Dedifferentiated amniotic fluid mesenchymal stem cell (primary cell): Measurements from ENCODE around the gene DNAH9.

ENCODE experiments used
- DNase-seq: peaks from one replicate; pipeline ENCODE4 v3.0.0-alpha.2; 2016; ENCODE audit errors: extremely low spot score

The DNAH9 gene

DNA sequence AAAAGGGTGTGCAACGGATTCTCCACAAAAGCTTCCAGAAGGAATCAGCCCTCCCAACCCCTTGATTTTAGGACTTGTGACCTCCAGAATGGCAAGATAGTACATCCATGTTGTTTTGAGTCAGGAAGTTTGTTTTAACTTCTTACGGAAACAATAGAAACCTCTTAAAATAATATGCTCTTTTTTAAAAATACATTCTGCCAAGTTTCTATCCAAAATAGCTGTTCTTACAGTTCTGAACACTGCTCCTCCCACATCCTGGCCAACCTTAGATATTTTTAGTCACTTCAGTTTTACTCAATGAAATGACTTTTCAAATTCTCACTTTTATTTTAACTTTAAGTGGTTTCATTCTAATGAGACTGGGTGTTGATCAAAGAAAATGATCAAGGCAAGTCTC is 242.6 kb downstream of the DNAH9 start:
- no peak for DNase-seq

DNA sequence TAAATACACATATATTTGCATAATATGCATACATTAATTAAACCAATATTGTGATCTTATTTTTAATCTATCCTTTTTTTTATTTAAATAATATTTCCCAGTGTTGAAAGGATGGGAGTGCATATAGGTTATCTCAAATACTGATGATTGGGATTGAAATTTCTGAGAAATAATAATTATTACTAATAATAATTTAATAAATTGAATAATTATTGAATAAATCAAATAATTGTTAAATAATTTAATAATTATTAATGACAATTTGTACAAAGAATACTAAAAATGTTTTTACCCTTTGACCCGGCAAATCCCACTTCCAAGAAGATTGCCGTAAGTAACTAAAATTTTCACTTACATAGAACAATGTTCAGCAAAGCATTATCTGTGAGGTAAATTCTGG is 250.1 kb downstream of the DNAH9 start:
- no peak for DNase-seq

- no peak for DNase-seq
These were observed 254.0 kb downstream of the DNAH9 start for GRCh38 chr17:11852231-11852630.

DNA sequence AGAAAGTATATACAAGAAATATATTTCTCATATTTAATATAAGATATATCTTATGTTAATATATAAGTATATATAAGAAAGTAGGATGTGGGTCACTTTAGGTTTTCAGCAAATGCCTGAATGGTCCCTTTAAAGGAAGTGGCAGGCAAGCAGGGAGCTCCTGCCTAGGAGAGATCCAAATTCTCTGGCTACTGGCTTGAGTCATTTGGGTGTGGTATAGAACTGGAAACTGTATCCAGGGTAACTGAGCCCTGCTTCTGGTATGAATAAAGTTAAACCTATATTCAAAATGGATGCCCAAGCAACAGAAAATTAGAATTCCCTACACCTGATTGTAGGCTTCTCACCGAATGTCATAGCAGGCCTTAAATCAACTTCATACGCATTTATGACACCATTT is 254.6 kb downstream of the DNAH9 start:
- no peak for DNase-seq

DNA sequence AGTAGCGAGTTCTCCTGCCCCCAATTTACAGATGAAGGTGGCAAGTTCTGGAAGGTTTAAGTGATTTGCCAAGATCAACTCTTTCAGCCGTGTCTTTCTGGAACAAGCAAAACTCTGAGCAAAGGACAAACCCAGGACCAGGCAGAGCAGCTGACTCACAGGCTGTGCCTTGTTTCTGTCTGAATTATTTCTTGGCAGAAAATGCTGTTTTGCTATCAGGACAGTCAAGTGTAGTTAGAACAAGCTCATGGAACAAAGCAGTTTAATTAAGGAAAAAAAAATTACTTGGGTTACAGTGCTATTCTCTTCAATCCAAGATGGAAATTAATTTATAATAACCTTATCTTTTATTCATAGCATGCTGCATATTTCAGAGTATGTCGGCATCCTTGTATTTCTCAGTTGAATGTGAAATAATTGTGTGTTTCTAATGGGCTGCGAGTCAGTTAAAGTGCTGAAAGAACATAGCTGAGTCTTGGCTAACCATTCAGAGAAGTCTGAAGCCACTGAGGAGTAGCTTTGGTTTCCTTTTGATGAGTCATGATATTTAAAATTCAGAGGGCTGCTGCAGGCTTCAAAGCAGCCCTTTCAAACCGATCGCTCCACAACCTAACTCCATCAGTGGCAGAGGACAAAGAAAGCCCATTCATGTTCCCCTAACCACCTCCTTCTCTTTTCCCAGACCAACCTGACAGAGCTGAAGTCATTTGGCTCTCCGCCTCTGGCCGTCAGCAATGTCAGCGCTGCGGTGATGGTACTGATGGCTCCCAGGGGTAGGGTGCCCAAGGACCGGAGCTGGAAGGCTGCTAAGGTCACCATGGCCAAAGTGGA is 255.3 kb downstream of the DNAH9 start:
- DNase-seq, result no peak

DNA sequence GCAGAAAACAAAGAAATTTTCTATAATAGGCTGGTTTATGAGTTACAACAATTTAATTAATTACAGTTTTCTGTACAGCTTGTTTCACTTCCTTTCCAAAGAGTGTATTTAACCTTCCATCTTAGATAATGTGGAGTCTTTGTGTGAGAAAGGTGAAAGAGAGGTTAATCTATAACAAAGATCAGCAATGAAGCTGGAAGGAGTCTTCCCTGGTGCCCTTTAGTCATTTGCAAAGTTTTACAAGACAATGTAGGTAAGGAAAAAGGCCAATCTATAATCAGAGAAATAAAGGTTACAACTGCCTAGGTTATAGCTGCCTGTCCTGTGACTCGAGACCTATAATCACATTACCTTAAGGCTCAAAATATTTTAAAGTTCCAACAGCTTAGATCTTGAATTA is 257.0 kb downstream of the DNAH9 start:
- no peak for DNase-seq

DNA sequence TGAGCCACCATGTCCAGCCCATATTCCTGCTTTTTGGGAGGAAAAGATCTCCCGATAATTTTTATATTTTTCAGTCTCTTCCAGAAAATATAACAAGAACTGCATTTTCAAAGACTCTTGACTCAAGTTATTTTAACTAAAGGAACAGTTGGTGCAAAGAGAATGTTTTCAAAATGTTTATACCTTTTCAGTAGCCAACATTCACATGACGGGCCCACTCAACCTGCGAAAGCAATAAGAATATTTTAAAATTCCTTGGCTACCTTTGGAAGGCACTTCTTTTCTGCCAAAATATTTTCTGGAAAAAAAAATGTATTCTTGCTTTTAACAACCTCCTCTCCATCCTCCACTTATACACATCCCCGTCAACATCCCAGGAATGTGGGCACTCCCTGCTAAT is 258.7 kb downstream of the DNAH9 start:
- no peak for DNase-seq

- no peak for DNase-seq
These were observed 271.6 kb downstream of the DNAH9 start for GRCh38 chr17:11869680-11870394.

DNA sequence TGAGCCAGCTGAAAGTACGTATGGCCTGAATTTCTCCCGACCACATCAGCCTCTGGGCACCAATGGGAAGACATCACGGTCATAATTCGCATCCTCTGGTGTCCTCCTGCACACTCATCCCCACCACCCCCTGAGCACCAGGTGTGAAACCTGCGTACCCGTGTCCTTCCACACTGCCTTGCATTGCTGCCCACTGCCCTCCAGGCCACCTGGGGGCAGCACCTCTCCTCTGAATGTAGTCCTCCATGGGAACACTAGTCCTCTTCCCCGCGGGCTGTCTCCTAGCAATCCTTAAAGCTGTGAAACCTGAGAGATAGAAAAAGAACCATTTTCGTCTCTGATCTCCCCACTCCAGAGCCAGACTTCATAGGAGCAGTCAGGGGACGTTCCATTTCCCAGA is 273.5 kb downstream of the DNAH9 start:
- no peak for DNase-seq

DNA sequence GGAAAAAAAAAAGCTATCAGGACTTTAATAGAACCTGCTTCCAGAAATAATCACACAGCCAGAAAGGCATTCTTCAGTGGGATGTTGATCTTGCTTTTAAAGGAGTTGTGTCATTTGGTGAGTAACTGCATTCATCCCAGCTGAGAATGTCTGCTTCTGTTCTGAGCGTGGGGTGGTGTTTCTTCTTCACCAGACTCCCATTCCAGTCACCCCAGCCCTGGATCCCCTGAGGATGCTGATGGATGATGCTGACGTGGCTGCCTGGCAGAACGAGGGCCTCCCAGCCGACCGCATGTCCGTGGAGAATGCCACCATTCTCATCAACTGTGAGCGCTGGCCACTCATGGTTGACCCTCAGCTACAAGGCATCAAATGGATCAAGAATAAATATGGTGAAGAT is 276.5 kb downstream of the DNAH9 start:
- no peak for DNase-seq

DNA sequence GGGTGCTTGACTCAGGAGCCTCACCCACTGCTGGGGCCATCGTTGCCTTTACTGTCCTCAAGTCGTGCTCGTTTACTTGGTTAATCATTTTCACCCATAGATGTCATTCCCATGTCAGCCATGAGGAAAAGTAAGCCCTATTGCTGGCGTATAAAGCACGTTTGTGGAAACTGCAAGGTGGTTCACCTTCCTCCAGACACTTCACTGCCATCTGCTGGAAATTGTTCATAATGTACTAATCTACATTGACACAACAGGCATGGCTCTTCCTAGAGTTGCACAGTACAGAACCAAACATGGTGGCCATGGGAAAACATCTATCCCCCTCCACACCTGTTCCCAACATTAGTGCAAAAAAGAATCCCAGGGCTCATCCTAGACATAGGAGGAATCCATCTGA is 282.4 kb downstream of the DNAH9 start:
- no peak for DNase-seq

DNA sequence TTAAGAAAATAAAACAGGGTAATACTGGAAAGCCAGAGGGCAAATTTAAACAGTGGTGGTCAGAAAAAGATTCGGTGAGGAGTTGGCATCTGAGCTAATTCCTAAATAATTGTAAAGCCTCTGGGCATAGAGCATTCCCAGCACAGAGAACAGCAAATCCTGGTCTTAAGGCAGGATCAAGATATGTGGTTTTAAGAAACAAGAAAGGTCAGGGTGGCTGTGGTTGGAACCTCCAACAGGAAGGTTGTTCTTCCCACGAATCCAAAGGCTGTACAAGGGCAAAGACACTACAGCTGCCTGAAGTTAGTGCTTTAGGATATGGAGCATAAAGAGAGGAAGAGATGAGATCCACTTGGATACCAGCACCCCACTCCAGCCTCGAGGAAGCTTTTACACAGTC is 284.4 kb downstream of the DNAH9 start:
- DNase-seq, result no peak

DNA sequence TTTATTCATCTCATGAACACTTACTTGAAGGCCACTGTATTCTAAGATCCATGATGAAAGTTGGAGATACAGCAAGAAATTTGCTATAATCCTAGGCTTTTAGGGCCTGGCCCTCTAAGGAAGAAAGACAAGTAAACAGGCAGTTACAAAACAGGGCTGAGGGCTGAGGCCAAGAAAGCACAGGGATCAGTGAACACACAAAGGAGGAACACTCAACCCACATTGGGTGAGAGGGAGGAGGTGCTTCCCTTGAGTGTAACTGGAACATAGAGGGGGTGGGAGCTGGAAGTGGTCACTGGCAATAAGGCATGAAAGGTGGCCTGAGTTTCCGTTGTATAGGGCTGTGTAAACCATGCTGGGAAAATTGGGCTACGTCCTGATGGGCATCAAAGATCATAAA is 286.8 kb downstream of the DNAH9 start:
- DNase-seq, result no peak

DNA sequence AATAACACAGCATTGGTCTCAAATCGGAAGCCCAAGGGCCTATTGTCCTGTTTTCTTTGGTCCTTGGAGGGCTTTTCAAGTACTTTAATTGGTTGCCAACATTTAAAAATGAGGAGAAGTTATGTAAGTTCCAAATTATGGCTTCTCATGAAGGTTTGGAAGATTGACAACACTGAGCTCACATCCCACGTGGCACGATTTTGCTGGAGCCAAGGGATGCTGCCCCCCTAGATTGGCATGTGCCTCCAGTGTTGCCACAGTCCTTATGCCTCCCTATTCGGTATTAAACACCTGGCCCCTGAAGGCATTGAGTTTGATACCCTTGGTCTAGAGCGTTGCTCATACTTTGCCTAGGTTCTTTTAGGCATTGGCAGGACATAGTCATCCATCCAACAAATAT is 291.0 kb downstream of the DNAH9 start:
- no peak for DNase-seq

- no peak for DNase-seq
These were observed 295.6 kb downstream of the DNAH9 start for GRCh38 chr17:11893862-11894261.

DNA sequence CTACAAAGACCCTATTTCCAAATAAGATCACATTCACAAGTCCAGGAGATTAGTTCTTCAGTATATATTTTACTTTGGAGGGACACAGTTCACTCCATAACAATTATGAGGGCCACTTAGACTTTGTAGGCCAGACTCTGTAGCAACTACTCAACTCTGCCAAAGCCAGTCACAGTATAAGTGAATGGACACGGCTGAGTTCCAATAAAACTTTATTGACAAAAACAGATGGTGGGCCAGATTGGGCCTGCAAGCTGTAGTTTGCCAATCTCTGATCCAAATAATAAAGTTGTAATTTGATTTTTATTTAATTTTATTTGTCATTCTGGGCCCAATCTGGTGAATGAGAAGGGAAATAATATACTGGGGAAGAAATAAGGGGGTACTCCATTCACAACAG is 297.9 kb downstream of the DNAH9 start:
- no peak for DNase-seq

- no peak for DNase-seq
These were observed 300.4 kb downstream of the DNAH9 start for GRCh38 chr17:11898526-11899235.

- no peak for DNase-seq
These were observed 301.3 kb downstream of the DNAH9 start for GRCh38 chr17:11899537-11899942.

DNA sequence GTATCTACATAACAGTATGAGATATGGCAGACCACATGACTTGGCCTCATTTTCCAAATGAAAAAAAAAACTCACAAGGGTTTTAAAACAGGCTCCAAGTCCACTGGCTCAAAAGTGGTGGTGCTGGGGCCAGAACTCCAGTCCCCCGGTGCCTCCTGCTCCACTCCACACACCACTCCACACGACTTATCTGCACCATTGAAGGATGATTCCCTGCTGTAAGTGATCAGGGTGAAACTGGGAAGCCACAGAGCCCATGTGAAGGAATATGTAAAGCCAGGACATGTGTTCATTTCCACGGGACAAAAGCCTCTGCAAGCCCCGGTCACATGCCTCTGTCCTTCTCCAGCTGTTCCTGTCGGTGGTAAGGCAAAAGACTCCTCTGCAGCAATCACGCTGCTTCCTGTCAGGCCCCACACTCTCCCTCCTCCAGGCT is 301.8 kb downstream of the DNAH9 start:
- no peak for DNase-seq

DNA sequence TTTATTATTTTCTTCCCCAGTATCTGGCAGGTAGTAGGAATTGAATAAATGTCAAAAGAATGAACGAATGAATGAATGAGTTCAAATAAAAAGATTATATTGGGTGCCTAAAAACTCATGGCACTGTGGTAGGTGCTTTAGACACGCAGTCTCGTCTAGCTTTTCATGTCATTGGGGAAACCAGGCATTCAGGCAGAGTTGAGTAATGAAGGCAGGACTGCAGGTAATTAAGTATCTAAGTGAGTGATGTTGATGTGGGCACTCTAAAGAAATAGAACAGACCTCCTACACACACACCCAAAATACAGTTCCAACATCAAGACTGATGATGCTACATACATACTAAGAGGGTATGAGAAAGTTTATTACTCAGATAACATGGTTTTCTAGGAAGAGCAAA is 302.4 kb downstream of the DNAH9 start:
- no peak for DNase-seq

- no peak for DNase-seq
These were observed 303.7 kb downstream of the DNAH9 start for GRCh38 chr17:11901931-11902330.

DNA sequence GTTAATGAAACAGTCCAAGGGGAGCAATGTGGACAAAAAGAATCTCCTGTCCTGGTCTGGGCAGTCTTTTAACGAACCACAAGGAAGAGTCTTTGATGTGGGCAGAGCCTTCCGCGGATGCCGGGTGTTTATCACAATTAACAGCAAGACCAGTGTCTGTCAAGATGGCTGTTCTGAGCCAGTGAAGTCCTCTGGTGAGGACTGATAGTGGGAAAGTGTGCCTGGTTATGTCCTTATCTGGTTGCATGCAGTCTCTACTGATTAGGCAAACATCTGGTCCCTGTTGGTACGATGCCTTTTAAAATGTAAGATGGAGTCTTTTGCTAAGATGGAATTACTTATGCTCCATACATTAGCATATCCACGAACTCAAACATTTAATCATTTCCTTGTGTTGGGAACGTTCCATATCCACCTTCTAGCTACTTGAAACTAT is 310.5 kb downstream of the DNAH9 start:
- no peak for DNase-seq

DNA sequence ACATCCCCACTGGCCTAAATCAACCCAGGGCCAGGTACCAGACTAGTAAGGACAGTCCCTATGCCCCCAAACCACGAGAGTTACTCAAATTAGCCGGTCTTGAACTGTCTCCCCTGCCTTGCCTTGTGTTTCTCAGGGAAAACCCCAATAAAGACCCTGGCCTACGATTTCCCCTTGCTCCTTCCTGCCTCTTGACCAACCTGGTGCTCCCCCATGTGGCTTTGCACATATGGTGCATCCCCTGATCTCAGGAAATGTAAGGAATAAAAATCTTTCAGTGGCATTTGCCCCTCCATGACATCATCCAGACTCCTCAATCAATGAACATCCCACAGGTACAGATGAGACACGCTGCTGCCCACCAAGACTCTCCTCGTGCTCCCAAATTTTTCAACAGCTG is 311.1 kb downstream of the DNAH9 start:
- no peak for DNase-seq
